Activated CD8-positive, alpha-beta memory T cell treated with anti-CD3 and anti-CD28 coated beads, Interleukin-2, amount 50 U/mL, for 24 hours (primary cell): Measurements from ENCODE around the gene PNPLA2.

ENCODE experiments used
- DNase-seq: peaks from one replicate; pipeline ENCODE4 v3.0.0-alpha.2; 2020; ENCODE audit errors: extremely low read depth

The PNPLA2 gene

GRCh38 chr11:860234-861104 is 41.8 kb downstream of the PNPLA2 start:
- DNase-seq = no peak

- DNase-seq = no peak
Observed at GRCh38 chr11:861105-861479, 42.4 kb downstream of the PNPLA2 start.

GRCh38 chr11:862081-862661 is 43.5 kb downstream of the PNPLA2 start:
- no peak for DNase-seq

- no peak for DNase-seq
Observed at GRCh38 chr11:862696-863022, 43.9 kb downstream of the PNPLA2 start.

- no peak for DNase-seq
Observed at GRCh38 chr11:863023-863909, 44.6 kb downstream of the PNPLA2 start.

- no peak for DNase-seq
Observed at GRCh38 chr11:863910-864827, 45.5 kb downstream of the PNPLA2 start.

GRCh38 chr11:864898-865297 is 46.2 kb downstream of the PNPLA2 start:
- DNase-seq = no peak

GRCh38 chr11:865462-866430 is 47.0 kb downstream of the PNPLA2 start:
- DNase-seq = no peak

- no peak for DNase-seq
Observed at GRCh38 chr11:866481-866880, 47.8 kb downstream of the PNPLA2 start.

- no peak for DNase-seq
Observed at GRCh38 chr11:867856-868358, 49.2 kb downstream of the PNPLA2 start.

- DNase-seq = no peak
Observed at GRCh38 chr11:868394-868793, 49.7 kb downstream of the PNPLA2 start.

- no peak for DNase-seq
Observed at GRCh38 chr11:868802-869201, 50.1 kb downstream of the PNPLA2 start.

- DNase-seq = no peak
Observed at GRCh38 chr11:869399-870126, 50.8 kb downstream of the PNPLA2 start.

GRCh38 chr11:870127-870413 is 51.4 kb downstream of the PNPLA2 start:
- no peak for DNase-seq

- no peak for DNase-seq
Observed at GRCh38 chr11:870418-870817, 51.7 kb downstream of the PNPLA2 start.

GRCh38 chr11:871472-871871 is 52.8 kb downstream of the PNPLA2 start:
- DNase-seq = no peak

GRCh38 chr11:872799-873198 is 54.1 kb downstream of the PNPLA2 start:
- no peak for DNase-seq

- no peak for DNase-seq
Observed at GRCh38 chr11:873706-874105, 55.0 kb downstream of the PNPLA2 start.
